ENCODE data around the gene TMEM223.
A peak's percentile ranks its signal among the peaks of the same experiment; 100 is the strongest.

TMEM223 gene

DNA sequence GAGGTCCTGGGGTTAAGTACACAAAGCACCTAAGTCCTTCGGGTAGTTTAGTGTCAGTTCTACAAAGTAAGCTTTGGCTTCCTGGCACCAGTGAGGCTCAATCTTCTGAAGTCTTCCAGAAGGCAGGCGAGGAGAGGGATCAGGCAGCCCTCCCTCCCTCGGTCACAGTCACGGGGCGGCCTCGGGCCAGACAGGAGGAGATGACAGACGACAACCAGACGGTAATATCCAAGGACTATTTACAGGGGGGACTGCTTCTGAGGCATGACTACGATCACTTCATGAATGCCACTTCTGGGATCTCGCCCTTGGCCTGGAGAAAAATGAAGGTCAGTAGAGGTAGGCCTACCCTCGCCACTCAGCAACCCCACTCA lies 383 bp upstream of the TMEM223 start:
- Histone ChIP-seq H2BK15ac (ENCODE audit: low read depth, poor library complexity, severe bottlenecking) (no peak overlapping the region), H3K9ac (ENCODE audit: low read length) (peak overlapping the region; percentile 94), H3K23ac (ENCODE audit: low read length in 2 of 2) (peak overlapping the region in 1 of 2 experiments; percentile 50), H4K91ac (ENCODE audit: low read length) (no peak overlapping the region), H2AK5ac (ENCODE audit: low read length, severe bottlenecking) (peak overlapping the region; percentile 37), H3K4ac (ENCODE audit: low read depth in 1 of 2, low read length in 2 of 2) (peak overlapping the region in 1 of 2 experiments; percentile 59), H2BK120ac (ENCODE audit: low read depth, low read length) (no peak overlapping the region), H3K27me3 (ENCODE audit: control insufficient read depth in 1 of 2, insufficient read depth in 1 of 2, low read length in 2 of 2) (no peaks in the 10 kb centered on the region), H3K4me3 (ENCODE audit: insufficient read depth in 1 of 2, low read depth in 1 of 2, low read length in 2 of 2) (peak overlapping the region in 1 of 2 experiments; percentile 96), H3K9me3 (ENCODE audit: control insufficient read depth, low read length) (no peaks in the 10 kb centered on the region), H3K79me1 (replicated peaks; ENCODE audit: low read length, poor library complexity, severe bottlenecking) (peaks cover 15% of the 10 kb centered on the region), H2AFZ (ENCODE audit: low read depth, low read length) (no peak overlapping the region), H2BK12ac (ENCODE audit: low read length in 2 of 2) (no peak overlapping the region), H3K27ac (ENCODE audit: low read length, poor library complexity, severe bottlenecking) (peak overlapping the region; percentile 71), H2BK5ac (ENCODE audit: low read depth, low read length, poor library complexity, severe bottlenecking) (no peak overlapping the region), H3K36me3 (ENCODE audit: control insufficient read depth in 1 of 2, insufficient read depth in 2 of 2, low read depth in 1 of 2, low read length in 2 of 2) (peaks cover 64 to 72% of the 10 kb centered on the region in 2 experiments), H4K8ac (ENCODE audit: low read length) (peak overlapping the region; percentile 19), H3K4me2 (ENCODE audit: low read length, poor library complexity, severe bottlenecking) (no peak overlapping the region), H3K4me1 (ENCODE audit: control insufficient read depth, insufficient read depth, low read depth, low read length) (peaks cover 18% of the 10 kb centered on the region), H3K14ac (ENCODE audit: low read length in 2 of 2) (peak overlapping the region in 1 of 2 experiments; percentile 77), H3K18ac (ENCODE audit: low read depth in 1 of 2, low read length in 2 of 2) (peak overlapping the region; percentile 28 to 49)
- DNase-seq = peak; percentile 76
- 32% methylated on average over 8 of the region's 11 CpGs for WGBS

DNA sequence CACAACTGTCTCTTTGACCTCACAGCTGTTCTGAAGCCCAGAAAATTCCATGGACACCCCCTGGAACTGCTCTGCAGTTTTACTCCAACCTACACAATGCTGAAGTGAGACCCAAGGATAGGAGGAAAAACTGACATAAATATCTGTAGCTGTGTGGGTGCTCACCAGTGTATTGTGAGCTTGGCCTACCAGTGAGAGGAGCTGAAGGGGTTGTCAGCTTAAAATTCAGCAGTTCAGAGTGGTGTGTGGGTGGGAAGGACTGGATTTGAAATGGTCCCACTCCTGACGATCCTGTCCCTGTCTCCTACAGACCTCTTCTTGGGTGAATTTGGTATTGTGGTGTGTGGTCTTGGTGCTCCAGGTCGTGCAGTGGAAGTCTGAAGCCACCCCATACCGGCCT lies 2.2 kb downstream of the TMEM223 start:
- Histone ChIP-seq H3K18ac (ENCODE audit: low read depth in 1 of 2, low read length in 2 of 2) (no peak overlapping the region), H3K36me3 (ENCODE audit: control insufficient read depth in 1 of 2, insufficient read depth in 2 of 2, low read depth in 1 of 2, low read length in 2 of 2) (peaks cover 46 to 54% of the 10 kb centered on the region in 2 experiments), H3K27me3 (ENCODE audit: control insufficient read depth in 1 of 2, insufficient read depth in 1 of 2, low read length in 2 of 2) (no peaks in the 10 kb centered on the region), H3K79me1 (replicated peaks; ENCODE audit: low read length, poor library complexity, severe bottlenecking) (peaks cover 4% of the 10 kb centered on the region), H3K4me3 (ENCODE audit: insufficient read depth in 1 of 2, low read depth in 1 of 2, low read length in 2 of 2) (no peak overlapping the region), H3K4ac (ENCODE audit: low read depth in 1 of 2, low read length in 2 of 2) (no peak overlapping the region), H3K4me1 (ENCODE audit: control insufficient read depth, insufficient read depth, low read depth, low read length) (peaks cover 20% of the 10 kb centered on the region), H2BK15ac (ENCODE audit: low read depth, poor library complexity, severe bottlenecking) (no peak overlapping the region), H2BK120ac (ENCODE audit: low read depth, low read length) (no peak overlapping the region), H2AFZ (ENCODE audit: low read depth, low read length) (no peak overlapping the region), H3K14ac (ENCODE audit: low read length in 2 of 2) (no peak overlapping the region), H2BK5ac (ENCODE audit: low read depth, low read length, poor library complexity, severe bottlenecking) (no peak overlapping the region), H4K8ac (ENCODE audit: low read length) (no peak overlapping the region), H3K9me3 (ENCODE audit: control insufficient read depth, low read length) (no peaks in the 10 kb centered on the region), H3K4me2 (ENCODE audit: low read length, poor library complexity, severe bottlenecking) (no peak overlapping the region), H3K27ac (ENCODE audit: low read length, poor library complexity, severe bottlenecking) (no peak overlapping the region), H3K9ac (ENCODE audit: low read length) (peak overlapping the region; percentile 10), H2BK12ac (ENCODE audit: low read length in 2 of 2) (peak overlapping the region in 1 of 2 experiments; percentile 10), H2AK5ac (ENCODE audit: low read length, severe bottlenecking) (peak overlapping the region; percentile 40), H4K91ac (ENCODE audit: low read length) (no peak overlapping the region), H3K23ac (ENCODE audit: low read length in 2 of 2) (peak overlapping the region in 1 of 2 experiments; percentile 9)
- WGBS = 97% methylated on average over 3 of the region's 3 CpGs
- no peak for DNase-seq

DNA sequence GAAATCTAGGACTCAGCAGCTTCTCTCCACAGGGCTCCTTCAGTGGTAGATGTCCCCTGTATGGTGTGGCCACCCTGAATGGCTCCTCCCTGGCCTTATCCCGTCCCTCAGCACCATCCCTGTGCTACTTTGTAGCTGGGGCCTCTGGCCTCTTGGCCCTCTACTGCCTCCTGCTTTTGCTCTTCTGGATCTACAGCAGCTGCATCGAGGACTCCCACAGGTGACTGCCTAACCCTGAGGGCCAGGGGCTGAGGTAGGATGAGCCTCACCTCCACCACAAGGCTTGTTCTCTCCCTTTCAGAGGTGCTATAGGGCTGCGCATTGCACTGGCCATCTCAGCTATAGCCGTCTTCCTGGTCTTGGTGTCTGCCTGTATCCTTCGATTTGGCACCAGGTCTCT lies 2.8 kb downstream of the TMEM223 start:
- H2BK5ac ChIP-seq (ENCODE audit: low read depth, low read length, poor library complexity, severe bottlenecking) = no peak overlapping the region
- H2AFZ ChIP-seq (ENCODE audit: low read depth, low read length) = no peak overlapping the region
- H4K91ac ChIP-seq (ENCODE audit: low read length) = no peak overlapping the region
- peak overlapping the region; percentile 4 for H3K27ac ChIP-seq (ENCODE audit: low read length, poor library complexity, severe bottlenecking)
- H3K23ac ChIP-seq (ENCODE audit: low read length in 2 of 2) = peak overlapping the region in 1 of 2 experiments; percentile 57
- H3K18ac ChIP-seq (ENCODE audit: low read depth in 1 of 2, low read length in 2 of 2) = no peak overlapping the region
- DNase-seq = no peak
- H2AK5ac ChIP-seq (ENCODE audit: low read length, severe bottlenecking) = no peak overlapping the region
- H3K79me1 ChIP-seq (replicated peaks; ENCODE audit: low read length, poor library complexity, severe bottlenecking) = peaks cover 2% of the 10 kb centered on the region
- peaks cover 20% of the 10 kb centered on the region for H3K4me1 ChIP-seq (ENCODE audit: control insufficient read depth, insufficient read depth, low read depth, low read length)
- H3K4me2 ChIP-seq (ENCODE audit: low read length, poor library complexity, severe bottlenecking) = no peak overlapping the region
- H3K14ac ChIP-seq (ENCODE audit: low read length in 2 of 2) = no peak overlapping the region
- peaks cover 42 to 50% of the 10 kb centered on the region in 2 experiments for H3K36me3 ChIP-seq (ENCODE audit: control insufficient read depth in 1 of 2, insufficient read depth in 2 of 2, low read depth in 1 of 2, low read length in 2 of 2)
- H4K8ac ChIP-seq (ENCODE audit: low read length) = peak overlapping the region; percentile 56
- peak overlapping the region; percentile 31 for H3K9ac ChIP-seq (ENCODE audit: low read length)
- no peak overlapping the region for H2BK120ac ChIP-seq (ENCODE audit: low read depth, low read length)
- no peak overlapping the region for H2BK12ac ChIP-seq (ENCODE audit: low read length in 2 of 2)
- 93% methylated on average over 5 of the region's 5 CpGs for WGBS
- no peaks in the 10 kb centered on the region for H3K27me3 ChIP-seq (ENCODE audit: control insufficient read depth in 1 of 2, insufficient read depth in 1 of 2, low read length in 2 of 2)
- H3K4me3 ChIP-seq (ENCODE audit: insufficient read depth in 1 of 2, low read depth in 1 of 2, low read length in 2 of 2) = peak overlapping the region; percentile 12 to 92
- H3K4ac ChIP-seq (ENCODE audit: low read depth in 1 of 2, low read length in 2 of 2) = no peak overlapping the region
- no peaks in the 10 kb centered on the region for H3K9me3 ChIP-seq (ENCODE audit: control insufficient read depth, low read length)
- no peak overlapping the region for H2BK15ac ChIP-seq (ENCODE audit: low read depth, poor library complexity, severe bottlenecking)

DNA sequence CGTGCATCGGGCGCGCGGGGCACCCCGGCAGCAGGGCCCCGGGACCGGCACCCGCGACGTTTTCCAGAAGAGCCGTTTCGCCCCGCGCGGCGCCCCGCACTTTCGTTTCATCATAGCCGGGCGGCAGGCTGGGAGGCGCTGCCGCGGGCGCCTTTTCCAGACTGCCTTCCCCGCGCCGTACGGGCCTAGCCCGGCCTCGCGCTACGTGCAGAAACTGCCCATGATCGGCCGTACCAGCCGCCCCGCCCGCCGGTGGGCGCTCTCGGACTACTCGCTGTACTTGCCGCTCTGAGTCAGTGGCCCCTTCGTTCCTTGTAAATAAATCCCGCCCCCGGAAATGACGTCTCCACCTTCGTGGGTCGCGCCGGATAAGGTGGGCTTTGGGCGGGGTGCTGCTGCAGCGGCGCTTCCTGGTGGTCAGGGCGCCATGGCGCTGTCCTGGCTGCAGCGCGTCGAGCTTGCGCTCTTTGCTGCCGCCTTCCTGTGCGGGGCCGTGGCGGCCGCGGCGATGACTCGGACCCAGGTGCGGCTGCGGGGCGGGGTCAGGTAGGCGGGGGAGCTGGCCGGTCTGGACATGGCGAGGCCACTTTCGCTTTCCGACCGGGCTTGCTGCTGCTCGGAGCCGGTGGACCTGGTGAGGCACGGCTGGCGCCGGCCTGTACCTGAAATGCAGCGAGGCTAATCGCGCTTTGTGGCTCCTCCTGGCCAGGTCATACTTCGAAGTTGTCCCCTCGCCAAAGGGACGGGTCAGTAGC lies 4.6 kb downstream of the TMEM223 start, which contains the start of gene TMEM179B:
Gene TMEM179B, plus strand, starts transcription at position 398 of the 755 bp plus-strand sequence. Its CDS starts 30 bp downstream, at position 428.
- Histone ChIP-seq H3K9ac (ENCODE audit: low read length) (peak within 1 kb of the TSS; percentile 91), H3K14ac (ENCODE audit: low read length in 2 of 2) (peak within 1 kb of the TSS in 1 of 2 experiments; percentile 98), H3K23ac (ENCODE audit: low read length in 2 of 2) (peak within 1 kb of the TSS in 1 of 2 experiments; percentile 96), H3K4me2 (ENCODE audit: low read length, poor library complexity, severe bottlenecking) (peak within 1 kb of the TSS; percentile 99), H3K79me1 (replicated peaks; ENCODE audit: low read length, poor library complexity, severe bottlenecking) (peaks cover 5% of the 10 kb centered on the region), H3K4me3 (ENCODE audit: insufficient read depth in 1 of 2, low read depth in 1 of 2, low read length in 2 of 2) (peak within 1 kb of the TSS; percentile 90 to 92), H2BK120ac (ENCODE audit: low read depth, low read length) (peak within 1 kb of the TSS; percentile 55), H3K27ac (ENCODE audit: low read length, poor library complexity, severe bottlenecking) (peak within 1 kb of the TSS; percentile 81), H2BK5ac (ENCODE audit: low read depth, low read length, poor library complexity, severe bottlenecking) (peak within 1 kb of the TSS; percentile 40), H2AFZ (ENCODE audit: low read depth, low read length) (peak within 1 kb of the TSS; percentile 83), H3K4me1 (ENCODE audit: control insufficient read depth, insufficient read depth, low read depth, low read length) (peaks cover 17% of the 10 kb centered on the region), H3K4ac (ENCODE audit: low read depth in 1 of 2, low read length in 2 of 2) (peak within 1 kb of the TSS; percentile 5 to 96), H2BK12ac (ENCODE audit: low read length in 2 of 2) (no peak within 1 kb of the TSS), H3K9me3 (ENCODE audit: control insufficient read depth, low read length) (no peaks in the 10 kb centered on the region), H3K18ac (ENCODE audit: low read depth in 1 of 2, low read length in 2 of 2) (peak within 1 kb of the TSS; percentile 75 to 98), H2BK15ac (ENCODE audit: low read depth, poor library complexity, severe bottlenecking) (peak within 1 kb of the TSS; percentile 89), H3K27me3 (ENCODE audit: control insufficient read depth in 1 of 2, insufficient read depth in 1 of 2, low read length in 2 of 2) (no peaks in the 10 kb centered on the region), H4K91ac (ENCODE audit: low read length) (peak within 1 kb of the TSS; percentile 91), H3K36me3 (ENCODE audit: control insufficient read depth in 1 of 2, insufficient read depth in 2 of 2, low read depth in 1 of 2, low read length in 2 of 2) (peaks cover 34 to 43% of the 10 kb centered on the region in 2 experiments), H4K8ac (ENCODE audit: low read length) (peak within 1 kb of the TSS; percentile 59), H2AK5ac (ENCODE audit: low read length, severe bottlenecking) (no peak within 1 kb of the TSS)
- WGBS = under 1% methylated on average over 82 of the region's 88 CpGs
- peak; percentile 98 for DNase-seq
